GM10248 (cell line): Measurements from ENCODE around the gene EMP3.

Source experiments
- CTCF ChIA-PET: fragments of 300-600 bp; sonication (Branson Sonifier 250); formaldehyde crosslinking; extraction: SDS; loops from one replicate; lab custom pipeline; 2021; ENCODE audit warnings: antibody characterized with exemption; lab: Yijun Ruan, JAX
- POLR2A ChIA-PET: fragments of 350-650 bp; sonication (Branson Sonifier 250); formaldehyde crosslinking; extraction: SDS; loops from one replicate; lab custom pipeline; 2020; ENCODE audit warnings: antibody characterized with exemption; lab: Yijun Ruan, JAX
- DNase-seq: peaks from one replicate; pipeline ENCODE4 v3.0.0; 2012; ENCODE audit errors: extremely low spot score
- TF ChIP-seq, protein P1 (sequence below): IDR thresholded peaks from 2 replicates; pipeline ENCODE4 v1.5.1; 2012; ENCODE audit warnings: mild to moderate bottlenecking, low read depth; ENCODE audit errors: extremely low read depth, missing control alignments, control extremely low read depth

Gene EMP3

DNA sequence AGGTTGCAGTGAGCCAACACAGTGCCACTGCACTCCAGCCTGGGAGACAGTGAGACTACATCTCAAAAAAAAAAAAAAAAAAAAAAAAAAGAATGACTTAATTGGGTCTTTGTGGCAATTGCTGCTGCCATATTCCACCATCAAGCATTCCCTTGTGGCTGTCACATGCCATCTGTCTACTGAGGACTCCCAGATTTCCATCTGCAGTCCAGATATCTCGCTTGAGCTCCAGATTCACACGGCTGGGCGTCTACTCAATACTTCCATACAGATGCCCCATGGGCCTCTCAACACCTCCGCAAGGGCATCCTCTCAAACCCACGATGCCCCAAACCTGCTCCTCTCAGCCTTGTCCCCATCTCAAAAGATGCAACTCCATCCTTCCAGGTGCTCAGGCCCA, 25.5 kb downstream of the EMP3 start:
- TF ChIP-seq, protein P1, sequence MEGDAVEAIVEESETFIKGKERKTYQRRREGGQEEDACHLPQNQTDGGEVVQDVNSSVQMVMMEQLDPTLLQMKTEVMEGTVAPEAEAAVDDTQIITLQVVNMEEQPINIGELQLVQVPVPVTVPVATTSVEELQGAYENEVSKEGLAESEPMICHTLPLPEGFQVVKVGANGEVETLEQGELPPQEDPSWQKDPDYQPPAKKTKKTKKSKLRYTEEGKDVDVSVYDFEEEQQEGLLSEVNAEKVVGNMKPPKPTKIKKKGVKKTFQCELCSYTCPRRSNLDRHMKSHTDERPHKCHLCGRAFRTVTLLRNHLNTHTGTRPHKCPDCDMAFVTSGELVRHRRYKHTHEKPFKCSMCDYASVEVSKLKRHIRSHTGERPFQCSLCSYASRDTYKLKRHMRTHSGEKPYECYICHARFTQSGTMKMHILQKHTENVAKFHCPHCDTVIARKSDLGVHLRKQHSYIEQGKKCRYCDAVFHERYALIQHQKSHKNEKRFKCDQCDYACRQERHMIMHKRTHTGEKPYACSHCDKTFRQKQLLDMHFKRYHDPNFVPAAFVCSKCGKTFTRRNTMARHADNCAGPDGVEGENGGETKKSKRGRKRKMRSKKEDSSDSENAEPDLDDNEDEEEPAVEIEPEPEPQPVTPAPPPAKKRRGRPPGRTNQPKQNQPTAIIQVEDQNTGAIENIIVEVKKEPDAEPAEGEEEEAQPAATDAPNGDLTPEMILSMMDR, result no peak
- ChIA-PET CTCF (interaction anchor here (0.8 to 1.9 kb wide), 13 partner anchors 10 to 387 kb away, joined by 3 to 8 read pairs (median 4); partner anchors contain the start of genes SYNGR4 and TMEM143), POLR2A (no interaction called here)
- no peak for DNase-seq

DNA sequence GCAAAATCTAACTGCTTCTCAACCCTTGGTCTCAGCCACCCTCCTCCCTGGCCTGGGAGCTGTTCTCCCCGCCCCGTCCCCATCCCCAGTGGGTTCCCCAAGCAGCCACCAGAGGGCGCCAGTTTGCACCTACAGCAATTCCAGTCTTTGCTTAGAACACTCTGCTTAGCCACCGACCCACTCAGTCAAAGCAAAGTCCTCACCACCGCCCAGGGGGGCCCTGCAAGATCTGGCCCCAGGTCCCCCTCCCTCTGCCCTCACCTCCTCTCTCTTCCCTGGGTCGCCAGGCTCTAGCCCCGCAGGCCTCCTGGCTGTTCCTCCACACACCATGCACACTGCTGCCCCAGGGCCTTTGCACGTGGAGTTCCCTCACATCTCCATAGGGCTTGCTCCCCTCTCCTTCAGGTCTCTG, 26.0 kb downstream of the EMP3 start:
- ChIA-PET CTCF (interaction anchor here (0.8 to 1.9 kb wide), 13 partner anchors 10 to 388 kb away, joined by 3 to 8 read pairs (median 4); partner anchors contain the start of genes SYNGR4 and TMEM143), POLR2A (no interaction called here)
- TF ChIP-seq, protein P1, result peak; percentile 68
- peak; percentile 81 for DNase-seq

DNA sequence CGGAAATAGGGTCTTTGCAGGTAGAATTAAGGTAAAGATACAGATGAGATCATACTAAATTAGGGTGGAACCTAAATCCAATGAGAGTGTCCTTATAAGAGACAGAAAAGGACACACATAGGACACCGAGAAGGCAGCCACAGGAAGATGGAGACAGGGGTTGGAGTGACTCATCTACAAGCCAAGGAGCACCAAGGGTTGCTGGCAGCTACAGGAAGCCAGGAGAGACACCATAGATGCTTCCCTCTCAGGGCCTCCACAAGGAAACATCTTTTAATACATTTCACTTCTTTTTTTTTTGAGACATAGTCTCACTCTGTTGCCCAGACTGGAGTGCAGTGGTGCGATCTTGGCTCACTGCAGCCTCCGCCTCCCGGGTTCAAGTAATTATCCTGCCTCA, 28.3 kb downstream of the EMP3 start:
- CTCF ChIA-PET, result interaction anchor here (1.6 to 2.2 kb wide), 2 partner anchors 10 to 19 kb away, joined by 5 to 6 read pairs; partner anchors contain the start of genes SYNGR4 and TMEM143
- TF ChIP-seq, protein P1, result no peak
- no peak for DNase-seq
- POLR2A ChIA-PET, result no interaction called here

DNA sequence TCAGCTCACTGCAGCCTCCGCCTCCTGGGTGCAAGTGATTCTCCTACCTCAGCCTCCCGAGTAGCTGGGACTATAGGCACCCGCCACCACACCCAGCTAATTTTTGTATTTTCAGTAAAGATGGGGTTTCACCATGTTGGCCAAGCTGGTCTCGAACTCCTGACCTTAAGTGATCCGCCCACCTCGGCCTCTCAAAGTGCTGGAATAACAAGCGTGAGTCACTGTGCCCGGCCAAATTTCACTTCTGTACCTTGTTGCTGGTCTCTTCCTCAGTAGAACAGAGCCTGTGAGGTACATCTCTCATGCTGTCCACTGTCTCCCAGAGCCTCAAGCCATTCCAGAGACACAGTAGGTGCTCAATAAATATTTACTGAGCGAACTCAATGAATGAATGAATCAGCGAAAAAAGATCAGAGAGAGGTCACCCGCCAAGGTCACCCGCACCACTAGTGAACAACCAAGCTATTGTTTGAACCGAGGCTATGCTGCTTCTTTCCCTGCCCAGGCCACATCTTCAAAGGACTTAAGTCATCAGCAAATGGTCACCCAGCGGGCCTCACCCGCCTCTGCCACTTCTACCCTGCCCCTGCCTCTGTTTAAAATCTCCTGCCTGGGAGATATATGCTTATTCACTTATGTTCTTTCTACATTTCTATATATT, 29.1 kb downstream of the EMP3 start:
- DNase-seq, result no peak
- ChIA-PET POLR2A (interaction anchor here (0.6 kb wide), 1 partner anchor 226 kb away, joined by 4 read pairs; no protein-coding TSS in a partner anchor), CTCF (interaction anchor here (0.6 to 1.8 kb wide), 4 partner anchors 8 to 230 kb away, joined by 3 to 5 read pairs (median 4); no protein-coding TSS in a partner anchor)
- TF ChIP-seq, protein P1, result no peak

DNA sequence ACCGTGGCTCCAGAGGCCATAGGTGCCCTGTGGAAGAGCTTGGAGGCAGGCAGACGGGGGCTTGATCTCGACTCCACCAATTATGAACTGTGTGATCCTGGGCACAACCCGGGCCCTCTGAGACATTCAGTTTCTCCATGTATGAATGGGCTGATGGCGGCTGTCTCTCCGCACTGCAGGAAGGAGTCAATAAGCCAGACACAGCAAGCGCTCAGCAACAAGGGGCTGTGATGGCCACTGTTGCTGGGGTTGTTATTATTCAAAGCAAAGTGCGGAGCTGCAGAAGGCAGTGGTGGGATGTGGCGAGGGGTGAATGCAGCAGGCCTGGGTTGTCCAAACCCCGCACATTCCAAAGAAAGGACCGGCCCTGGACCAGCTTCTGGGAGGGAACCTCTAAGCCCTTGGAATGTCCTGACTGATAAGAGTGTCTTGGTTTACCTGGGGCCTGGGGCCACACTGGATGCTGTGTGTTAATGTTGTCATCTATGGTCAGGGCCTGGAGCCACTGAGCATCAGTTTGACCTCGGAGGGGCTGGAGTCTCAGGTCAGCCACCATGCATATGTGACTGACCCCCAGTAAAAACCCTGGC, 30.1 kb downstream of the EMP3 start:
- TF ChIP-seq, protein P1, result no peak
- POLR2A ChIA-PET, result no interaction called here

DNA sequence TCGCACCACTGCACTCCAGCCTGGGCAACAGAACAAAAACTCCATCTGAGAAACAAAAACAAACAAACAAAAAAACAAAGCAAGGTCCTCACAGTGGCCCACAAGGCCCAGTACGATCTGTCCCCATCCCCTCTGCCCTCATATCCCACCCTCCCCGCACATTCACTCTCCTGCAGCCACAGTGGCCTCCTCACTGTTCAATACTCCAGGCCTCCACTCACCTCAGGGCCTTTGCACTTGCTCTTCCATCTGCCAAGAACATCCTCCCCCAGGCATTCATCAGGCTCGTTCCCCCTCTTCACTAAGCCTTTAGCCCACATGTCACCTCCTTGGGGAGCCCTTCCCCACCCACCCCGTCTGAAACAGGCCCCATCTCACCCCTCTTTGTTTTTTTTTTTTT, 33.8 kb downstream of the EMP3 start:
- no peak for DNase-seq
- TF ChIP-seq, protein P1, result no peak
- ChIA-PET POLR2A (no interaction called here), CTCF (interaction anchor here (1.3 to 2.0 kb wide), 2 partner anchors 14 to 26 kb away, joined by 3 to 11 read pairs; no protein-coding TSS in a partner anchor)

More for the DNA sequence above, 30.1 kb downstream of the EMP3 start:
- CTCF ChIA-PET, result interaction anchor here (0.9 to 1.8 kb wide), 3 partner anchors 9 to 229 kb away, joined by 3 to 4 read pairs (median 3); no protein-coding TSS in a partner anchor
- no peak for DNase-seq
